Measurements from ENCODE around the gene NT5DC2. TPM values are rescaled to one million over a fixed set of nuclear protein-coding genes. Genes with fewer than 3 reads are reported as not detected.

The NT5DC2 gene
- total RNA-seq, 1 experiment from 2014 or later = 377 TPM

GRCh38 chr3:52557011-52557960 lies 23.6 kb upstream of the NT5DC2 start:
- ATAC-seq = no peak
- TF ChIP-seq ATF1 (CRISPR knock-in tag; IDR thresholded peaks at IDR 0.05) (no peak), ARID4B (CRISPR knock-in tag; IDR thresholded peaks at IDR 0.05; ENCODE audit: borderline replicate concordance) (no peak), NFYB (CRISPR knock-in tag; conservative IDR thresholded peaks at IDR 0.05; ENCODE audit: low read depth) (no peak), ETV6 (CRISPR knock-in tag; IDR thresholded peaks at IDR 0.05) (no peak), FOXP4 (CRISPR knock-in tag; IDR thresholded peaks at IDR 0.05) (no peak), STAT6 (CRISPR knock-in tag; conservative IDR thresholded peaks at IDR 0.05; ENCODE audit: low read depth) (no peak), ESRRA (CRISPR knock-in tag; IDR thresholded peaks at IDR 0.05; ENCODE audit: borderline replicate concordance) (no peak), ZNF396 (CRISPR knock-in tag; IDR thresholded peaks at IDR 0.05; ENCODE audit: borderline replicate concordance) (no peak), ZNF425 (CRISPR knock-in tag; conservative IDR thresholded peaks at IDR 0.05) (no peak), NFE2L1 (CRISPR knock-in tag; IDR thresholded peaks at IDR 0.05) (no peak), SMAD4 (CRISPR knock-in tag; IDR thresholded peaks at IDR 0.05) (no peak), GTF2I (CRISPR knock-in tag; conservative IDR thresholded peaks at IDR 0.05) (no peak), HMGA2 (CRISPR knock-in tag; IDR thresholded peaks at IDR 0.05) (no peak), CREM (CRISPR knock-in tag; IDR thresholded peaks at IDR 0.05) (no peak), ZNF138 (CRISPR knock-in tag; conservative IDR thresholded peaks at IDR 0.05) (no peak), JAZF1 (CRISPR knock-in tag; IDR thresholded peaks at IDR 0.05) (no peak), IRF1 (CRISPR knock-in tag; IDR thresholded peaks at IDR 0.05) (no peak), TEAD1 (CRISPR knock-in tag; IDR thresholded peaks at IDR 0.05) (no peak), PREB (CRISPR knock-in tag; IDR thresholded peaks at IDR 0.05; ENCODE audit: borderline replicate concordance) (no peak)
- Mint-ChIP-seq H3K27ac (no peak overlapping the region; the same call in 1 of the 2 replicates), H3K36me3 (peaks cover 26% of the 10 kb centered on the region), H3K27me3 (ENCODE audit: low read depth) (no peaks in the 10 kb centered on the region), H3K4me1 (peaks cover 11% of the 10 kb centered on the region), H3K4me3 (no peak overlapping the region), H3K9me3 (no peaks in the 10 kb centered on the region)
- no peak for DNase-seq (ENCODE audit: low spot score)
- ChIA-PET CTCF (no interaction called here), POLR2A (interaction anchor here (0.7 kb wide), 1 partner anchor 21 kb away, joined by 4 read pairs; the partner anchor contains the start of gene UQCC5)

All from WTC11 (cell line).